Inflammatory macrophage treated with lipopolysaccharide for 4 hours (primary cell): ENCODE measurements around the gene SPEG.

Source experiments
- DNase-seq: peaks from one replicate; pipeline ENCODE4 v3.0.0-alpha.2; 2020

SPEG gene

DNA sequence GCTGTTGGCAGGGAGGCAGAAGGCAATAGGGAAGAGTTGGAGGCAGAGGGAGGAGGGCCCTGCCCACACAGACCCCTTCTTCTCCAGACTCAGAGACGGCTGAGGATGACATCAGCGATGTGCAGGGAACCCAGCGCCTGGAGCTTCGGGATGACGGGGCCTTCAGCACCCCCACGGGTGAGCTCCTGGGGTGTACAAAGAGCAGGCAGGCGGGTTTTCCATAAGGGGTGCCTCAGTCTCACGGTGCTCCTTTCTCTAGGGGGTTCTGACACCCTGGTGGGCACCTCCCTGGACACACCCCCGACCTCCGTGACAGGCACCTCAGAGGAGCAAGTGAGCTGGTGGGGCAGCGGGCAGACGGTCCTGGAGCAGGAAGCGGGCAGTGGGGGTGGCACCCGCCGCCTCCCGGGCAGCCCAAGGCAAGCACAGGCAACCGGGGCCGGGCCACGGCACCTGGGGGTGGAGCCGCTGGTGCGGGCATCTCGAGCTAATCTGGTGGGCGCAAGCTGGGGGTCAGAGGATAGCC is 10.0 kb downstream of the SPEG start:
- DNase-seq = no peak

DNA sequence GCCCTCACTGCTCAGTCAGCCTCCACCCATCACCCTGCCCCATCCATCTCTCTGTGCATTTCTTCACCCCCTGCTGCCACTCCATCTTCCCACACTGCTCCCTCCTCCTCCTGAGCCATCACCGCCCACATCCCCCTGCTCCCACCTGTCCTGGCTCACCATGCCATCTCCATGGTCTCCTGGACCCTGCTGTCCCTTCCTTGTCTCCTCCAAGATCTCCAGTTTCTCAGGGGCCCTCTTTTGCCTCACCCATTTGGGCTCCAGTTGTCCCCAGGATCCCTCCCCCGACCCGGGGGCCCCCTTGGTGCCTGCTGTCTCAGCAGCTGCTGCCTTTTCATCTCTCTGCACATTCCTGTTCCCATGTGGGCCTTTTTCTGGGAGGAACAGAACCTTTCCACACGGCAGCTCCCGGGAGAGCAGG is 10.6 kb downstream of the SPEG start:
- DNase-seq = no peak

DNA sequence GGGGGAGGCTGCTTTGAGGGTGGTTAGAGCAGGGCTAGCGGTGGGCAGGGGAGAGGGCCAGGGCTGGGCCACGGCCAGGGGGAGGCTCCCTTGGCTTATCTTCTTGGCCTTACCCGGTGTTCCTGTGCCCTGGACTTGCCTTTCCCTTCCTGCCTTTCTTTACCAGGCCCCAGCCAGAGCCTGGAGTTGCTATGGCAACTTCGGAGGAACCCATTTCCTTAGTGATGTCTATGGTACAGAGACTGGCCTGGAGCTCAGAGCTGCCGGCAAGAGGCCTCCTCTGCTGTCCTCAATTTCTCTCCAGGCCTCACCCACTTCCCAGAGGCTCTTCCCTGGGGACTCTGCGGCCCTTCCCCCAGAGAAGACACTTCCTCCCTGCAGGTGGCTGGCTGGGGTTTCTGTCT is 11.5 kb downstream of the SPEG start:
- DNase-seq = no peak

DNA sequence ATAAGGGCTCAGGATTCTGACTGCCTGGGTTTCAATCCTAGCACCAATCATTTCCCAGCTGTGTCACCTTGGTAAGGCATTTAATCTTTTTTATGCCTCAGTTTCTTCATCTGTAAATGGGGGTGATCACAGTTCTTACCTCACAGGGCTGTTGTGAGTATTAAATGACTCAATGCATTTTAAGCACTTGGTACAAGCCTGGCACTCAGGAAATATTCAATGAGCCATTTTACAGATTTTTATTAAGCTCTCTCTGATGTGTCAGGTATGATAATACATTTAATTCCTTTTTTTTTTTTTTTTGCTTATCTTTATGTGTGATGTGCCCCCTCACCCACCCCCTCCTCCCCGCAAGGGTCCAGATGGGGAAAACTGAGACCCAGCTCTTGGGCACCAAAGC is 12.0 kb downstream of the SPEG start:
- DNase-seq = no peak

DNA sequence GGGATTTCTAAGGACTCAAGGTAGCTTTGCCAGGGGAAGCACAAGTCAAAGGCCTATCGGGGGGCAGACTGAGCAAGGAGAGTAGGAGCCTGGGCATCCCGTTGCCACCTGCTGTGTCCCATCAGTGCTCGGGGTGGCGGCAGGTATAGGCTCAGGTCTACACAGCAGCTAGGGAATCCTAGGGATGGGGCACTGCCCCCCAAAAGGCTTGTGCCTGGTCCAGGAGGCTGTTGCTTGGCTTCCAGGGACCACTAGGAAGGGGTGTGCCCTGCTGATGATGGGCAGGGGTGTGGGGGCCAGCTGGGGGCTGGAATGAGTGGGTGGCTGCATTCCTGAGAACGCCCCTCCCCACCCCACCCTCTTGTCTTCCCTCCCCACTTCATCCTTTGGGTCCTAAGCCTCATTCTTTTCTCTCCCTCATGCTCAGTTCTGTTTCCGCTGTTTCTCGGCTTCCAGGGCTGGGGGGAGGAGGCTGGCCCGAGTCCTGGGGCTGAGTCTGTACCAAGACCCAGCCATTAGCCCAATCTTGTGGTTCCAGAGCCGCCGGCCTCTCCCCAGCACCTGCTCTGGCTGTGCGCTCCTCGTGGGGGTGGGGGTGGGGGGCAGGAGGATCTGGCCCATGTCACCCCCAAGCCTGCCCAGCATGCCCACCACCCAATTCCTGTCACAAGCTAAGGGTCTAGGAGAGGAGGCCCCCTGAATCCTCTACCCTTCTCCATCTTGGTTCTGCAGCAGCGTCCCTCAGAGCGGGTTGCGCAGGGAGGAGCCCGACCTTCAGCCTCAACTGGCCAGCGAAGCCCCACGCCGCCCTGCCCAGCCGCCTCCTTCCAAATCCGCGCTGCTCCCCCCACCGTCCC is 12.8 kb downstream of the SPEG start:
- DNase-seq = no peak

DNA sequence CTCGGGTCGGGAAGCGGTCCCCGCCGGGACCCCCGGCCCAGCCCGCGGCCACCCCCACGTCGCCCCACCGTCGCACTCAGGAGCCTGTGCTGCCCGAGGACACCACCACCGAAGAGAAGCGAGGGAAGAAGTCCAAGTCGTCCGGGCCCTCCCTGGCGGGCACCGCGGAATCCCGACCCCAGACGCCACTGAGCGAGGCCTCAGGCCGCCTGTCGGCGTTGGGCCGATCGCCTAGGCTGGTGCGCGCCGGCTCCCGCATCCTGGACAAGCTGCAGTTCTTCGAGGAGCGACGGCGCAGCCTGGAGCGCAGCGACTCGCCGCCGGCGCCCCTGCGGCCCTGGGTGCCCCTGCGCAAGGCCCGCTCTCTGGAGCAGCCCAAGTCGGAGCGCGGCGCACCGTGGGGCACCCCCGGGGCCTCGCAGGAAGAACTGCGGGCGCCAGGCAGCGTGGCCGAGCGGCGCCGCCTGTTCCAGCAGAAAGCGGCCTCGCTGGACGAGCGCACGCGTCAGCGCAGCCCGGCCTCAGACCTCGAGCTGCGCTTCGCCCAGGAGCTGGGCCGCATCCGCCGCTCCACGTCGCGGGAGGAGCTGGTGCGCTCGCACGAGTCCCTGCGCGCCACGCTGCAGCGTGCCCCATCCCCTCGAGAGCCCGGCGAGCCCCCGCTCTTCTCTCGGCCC is 13.6 kb downstream of the SPEG start:
- DNase-seq = no peak

DNA sequence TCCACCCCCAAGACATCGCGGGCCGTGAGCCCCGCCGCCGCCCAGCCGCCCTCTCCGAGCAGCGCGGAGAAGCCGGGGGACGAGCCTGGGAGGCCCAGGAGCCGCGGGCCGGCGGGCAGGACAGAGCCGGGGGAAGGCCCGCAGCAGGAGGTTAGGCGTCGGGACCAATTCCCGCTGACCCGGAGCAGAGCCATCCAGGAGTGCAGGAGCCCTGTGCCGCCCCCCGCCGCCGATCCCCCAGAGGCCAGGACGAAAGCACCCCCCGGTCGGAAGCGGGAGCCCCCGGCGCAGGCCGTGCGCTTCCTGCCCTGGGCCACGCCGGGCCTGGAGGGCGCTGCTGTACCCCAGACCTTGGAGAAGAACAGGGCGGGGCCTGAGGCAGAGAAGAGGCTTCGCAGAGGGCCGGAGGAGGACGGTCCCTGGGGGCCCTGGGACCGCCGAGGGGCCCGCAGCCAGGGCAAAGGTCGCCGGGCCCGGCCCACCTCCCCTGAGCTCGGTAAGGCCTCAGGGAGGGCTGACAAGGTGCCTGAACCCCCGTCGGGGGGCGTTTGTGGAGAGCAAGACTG is 14.2 kb downstream of the SPEG start:
- no peak for DNase-seq

DNA sequence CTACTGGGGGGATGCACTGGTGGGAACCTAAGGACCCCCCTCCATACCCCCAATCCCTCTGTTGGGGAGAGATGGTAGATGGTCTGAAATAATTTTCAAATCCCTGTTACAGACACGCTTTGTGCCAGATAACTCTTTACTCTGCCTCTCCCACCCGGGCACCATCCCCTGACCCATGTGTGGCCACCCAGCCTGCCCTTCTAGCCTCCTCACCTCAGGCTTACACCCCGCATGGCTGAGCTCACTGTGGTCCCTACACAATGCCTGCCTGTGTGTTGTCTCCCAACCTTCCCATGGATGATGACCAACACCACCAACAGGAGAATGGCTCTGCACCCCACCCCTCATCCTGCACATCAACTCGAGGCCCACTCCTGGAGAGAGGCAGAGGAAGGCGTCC is 15.0 kb downstream of the SPEG start:
- DNase-seq = no peak

DNA sequence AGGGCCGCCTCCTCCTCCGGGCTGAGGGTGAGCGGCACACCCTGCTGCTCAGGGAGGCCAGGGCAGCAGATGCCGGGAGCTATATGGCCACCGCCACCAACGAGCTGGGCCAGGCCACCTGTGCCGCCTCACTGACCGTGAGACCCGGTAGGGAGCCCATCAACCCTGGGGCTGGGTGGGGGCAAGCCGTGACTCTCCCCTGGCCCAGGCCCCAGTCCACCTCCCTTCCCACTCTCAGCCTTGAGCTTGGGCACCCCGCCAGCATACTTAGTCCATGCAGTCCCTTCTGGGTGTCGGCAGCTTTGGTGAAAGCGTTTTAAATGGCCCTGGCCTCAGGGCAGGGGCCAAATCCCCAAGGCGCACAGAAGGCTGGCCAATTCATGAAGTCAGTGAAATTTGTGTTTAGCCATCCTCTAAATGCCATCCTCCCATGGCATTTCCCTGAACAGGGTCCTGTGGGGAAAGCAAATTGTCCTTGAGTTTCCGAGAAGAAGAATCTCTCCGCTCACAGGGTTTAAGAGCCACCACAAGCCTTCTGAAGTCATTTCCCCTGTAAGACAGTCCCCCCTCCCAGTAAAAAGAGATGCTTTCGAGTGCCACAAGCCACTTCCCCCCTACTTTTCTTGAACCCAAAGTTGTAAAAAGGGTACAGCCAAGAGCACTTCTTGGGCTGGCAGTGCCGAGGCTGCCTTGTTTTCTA is 17.2 kb downstream of the SPEG start:
- DNase-seq = no peak

DNA sequence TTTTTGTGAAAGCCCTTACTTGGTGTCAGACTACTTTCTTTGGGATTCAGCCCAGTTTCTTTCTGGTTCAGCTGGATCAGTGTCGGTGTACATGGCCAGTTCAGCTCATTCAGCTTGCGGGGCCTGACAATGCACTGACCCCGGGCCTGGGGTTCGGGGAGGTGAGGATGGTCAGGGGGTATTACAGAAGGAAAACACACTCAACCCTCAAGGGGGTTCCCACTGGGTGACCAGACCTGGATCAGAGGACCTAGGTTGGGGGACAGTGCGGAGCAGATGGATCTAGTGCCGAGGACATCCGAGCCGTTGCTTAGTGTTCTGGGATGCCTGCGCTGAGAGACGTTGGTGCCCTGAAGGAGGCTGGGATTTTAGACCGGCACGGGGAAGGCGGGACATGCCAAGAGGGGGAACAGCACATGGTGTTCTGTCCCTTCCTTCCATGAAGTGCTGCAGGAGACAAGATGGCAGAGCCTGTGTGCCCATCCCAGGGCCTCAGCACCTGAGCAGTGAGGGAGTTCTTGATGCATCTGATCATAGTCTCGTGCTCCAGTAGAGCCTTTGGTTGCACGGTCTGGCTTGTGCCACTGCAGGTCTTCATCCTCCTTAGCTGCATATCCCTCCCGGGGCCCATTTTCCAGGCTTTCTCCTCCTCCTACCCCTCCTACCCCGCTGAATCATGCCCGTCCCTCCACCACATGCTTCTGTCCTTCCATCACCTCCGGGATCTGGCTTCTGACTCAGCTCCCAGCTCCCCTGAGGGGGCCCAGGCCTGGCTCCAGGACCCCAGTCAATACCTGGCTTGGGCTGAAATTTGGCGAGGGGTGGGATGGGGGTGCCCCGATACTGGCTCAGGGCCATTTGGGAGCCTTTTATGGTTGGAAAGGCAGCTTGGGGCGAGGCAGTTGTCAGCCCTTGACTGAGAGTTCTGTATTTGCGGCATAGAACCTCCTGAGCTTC is 18.0 kb downstream of the SPEG start:
- no peak for DNase-seq

DNA sequence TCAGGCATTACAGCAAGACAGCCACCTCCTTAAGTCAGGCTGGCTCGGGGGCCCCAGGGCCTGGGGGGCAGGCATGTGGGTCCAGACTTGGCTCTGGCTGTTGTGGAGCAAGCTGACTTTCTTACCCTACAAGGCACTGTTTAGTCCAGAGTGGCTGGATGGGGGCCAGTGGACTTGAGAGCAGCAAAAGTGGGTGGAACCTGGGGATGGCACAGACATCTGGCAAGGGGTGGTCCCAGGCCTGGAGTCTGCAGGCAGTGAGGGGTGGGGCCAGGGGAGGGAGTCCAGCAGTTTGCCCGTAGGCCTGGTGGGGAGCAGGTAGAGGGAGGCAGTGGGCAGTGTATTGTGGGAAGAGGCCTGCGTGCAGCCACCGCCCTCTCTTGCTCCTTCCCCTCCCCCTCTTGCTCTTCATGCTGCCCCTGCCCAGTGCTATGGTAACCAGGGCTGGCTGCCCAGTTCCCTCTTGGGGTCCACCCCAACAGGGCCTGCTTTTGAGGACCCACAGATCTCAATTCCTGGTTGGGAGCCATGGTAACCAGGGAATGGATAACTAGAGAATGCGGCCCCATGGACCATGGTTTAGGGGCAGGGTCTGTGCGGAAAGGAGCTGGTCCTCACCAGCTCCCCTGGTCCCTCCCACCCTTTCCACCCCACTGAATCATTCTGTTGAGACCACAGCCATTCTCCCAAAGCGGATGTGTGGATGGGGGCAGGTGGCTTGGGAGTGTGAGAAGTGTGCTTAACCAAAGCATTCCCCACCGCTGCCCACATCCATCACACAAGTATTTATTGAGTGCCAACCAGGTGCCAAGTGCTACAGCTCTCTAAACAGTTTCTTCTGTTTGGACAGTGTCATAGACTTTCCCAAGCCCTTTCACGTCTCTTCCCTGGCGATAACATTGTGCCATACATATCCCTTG is 19.3 kb downstream of the SPEG start:
- DNase-seq = no peak

DNA sequence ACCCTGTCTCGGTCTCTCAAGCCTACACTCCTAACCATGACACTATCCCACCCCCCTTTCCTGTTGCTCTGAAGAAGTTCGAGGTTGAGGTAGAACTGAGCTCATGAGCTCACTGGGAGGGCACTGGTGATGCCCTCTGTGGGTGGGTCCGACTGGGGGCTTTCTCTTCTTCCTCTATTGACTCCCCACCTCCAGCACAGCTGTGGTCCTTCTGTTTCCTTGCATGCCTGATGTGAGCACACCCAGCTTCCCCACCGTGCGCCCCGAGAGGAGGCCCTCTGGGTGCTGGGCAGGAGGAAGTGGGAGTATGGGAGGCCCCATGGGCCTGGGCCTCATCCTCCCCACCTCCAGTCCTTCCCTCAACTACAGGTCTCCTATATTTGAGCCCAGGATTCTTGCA is 20.9 kb downstream of the SPEG start:
- peak; percentile 14 for DNase-seq

DNA sequence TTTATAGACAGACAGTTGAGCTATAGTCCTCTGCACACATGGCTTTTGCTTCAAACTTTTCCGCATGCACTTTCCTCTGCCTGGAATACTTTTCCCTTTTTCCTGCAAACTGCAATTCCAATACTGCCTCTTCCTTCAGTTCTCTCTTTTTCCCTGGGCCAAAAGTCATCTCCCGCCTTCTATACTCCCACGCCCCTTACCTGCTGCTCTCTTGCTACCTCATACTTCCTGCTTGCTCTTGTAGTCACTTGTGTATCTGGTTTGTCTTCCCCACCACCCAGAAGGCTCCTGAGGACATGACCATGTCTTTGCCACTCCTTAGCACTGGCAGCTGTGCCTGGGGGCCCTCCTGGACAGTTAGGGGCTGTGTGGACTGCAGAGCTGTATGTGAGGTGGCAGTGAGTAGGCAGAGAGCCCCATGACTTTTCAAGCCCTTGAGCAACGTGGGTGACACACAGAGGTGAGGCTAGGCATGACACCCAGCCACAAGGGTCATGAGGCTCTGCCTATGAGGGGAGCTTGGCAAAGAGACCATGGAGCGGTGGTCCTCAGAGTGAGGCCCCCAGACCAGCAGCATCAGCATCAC is 23.2 kb downstream of the SPEG start:
- peak; percentile 72 for DNase-seq

DNA sequence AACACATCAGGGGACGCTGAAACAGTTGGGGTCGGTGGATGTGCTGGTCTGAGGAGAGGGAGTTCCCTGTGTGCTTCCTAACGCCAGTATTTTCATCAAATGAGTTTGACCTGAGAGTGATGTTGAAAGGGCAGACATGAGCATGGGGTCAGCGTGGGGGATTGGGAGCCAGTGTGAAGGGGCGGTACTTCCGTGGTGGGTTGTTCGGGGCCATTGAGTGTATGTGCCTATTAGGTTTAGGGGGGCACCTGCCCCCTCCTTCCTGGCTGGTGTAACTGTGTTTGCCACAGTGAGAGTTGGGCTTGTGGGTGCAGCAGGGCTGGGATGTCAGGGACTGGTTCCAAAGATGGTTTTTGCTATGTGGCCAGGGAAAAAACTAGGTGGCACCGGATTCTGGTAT is 24.4 kb downstream of the SPEG start:
- DNase-seq = no peak

DNA sequence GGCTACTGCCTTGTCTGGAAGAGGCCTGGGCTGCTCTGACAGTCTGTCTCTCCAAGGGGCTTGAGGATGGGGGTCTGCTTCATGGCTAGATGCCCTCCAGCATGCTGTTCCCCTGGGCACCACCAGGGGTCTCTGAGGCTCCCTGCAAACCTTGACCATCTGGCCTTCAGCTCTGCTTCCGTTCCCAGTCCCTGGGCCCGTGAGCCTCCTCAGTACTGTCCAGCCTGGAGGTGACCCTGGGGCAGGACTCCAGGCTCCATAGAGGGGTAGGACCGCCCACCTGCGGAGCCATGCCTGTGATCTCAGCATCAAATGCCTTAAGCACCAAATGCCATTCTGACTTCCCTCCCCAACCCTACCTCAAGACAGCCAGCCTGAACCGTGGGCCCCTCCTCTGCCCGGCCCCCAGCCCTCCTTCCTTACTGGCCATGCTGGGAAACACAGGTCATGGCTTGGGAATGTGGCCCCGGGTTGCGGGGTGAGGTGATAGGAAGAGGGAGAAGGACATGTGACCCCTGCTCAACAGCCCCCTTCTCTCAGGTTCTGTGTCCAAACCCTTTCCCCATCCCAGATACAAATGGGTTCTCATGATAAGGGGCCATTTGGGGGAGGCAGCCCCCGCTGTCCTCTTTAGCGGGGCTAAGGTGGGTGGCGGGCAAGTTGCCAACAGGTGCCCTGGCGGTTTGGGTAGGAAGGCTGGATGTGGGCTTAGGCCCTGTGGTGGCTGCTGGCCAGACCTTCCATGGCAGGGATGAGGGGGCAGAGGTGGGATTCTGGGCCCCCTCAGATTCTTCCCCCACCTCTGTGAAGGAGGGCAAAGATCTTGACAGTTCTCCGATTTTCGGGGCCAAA is 25.0 kb downstream of the SPEG start:
- DNase-seq = peak; percentile 38

DNA sequence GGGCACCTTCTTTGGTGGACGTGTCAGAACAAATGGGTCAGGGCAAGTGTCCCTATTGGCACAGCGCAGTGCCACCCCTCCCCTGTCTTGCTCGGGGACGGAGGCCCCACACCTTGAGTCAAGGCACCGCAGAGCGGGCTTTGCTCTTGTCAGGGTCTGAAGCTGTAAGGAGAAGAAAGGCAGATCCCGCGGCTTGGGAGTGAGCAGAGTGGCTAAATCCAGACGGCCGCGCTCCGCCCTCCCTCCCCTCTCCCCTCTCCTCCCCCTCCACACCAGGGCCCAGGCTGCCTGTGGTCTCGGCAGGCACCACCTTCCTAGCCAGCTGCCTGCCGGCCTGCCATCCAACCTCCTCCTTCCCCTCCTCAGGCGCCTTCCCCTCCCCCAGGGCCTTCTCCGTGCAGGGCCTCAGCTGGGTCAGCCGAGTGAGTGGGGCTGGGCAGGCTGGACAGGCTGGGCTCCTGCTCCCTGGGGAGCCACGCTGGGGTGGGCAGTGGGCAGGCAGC is 25.8 kb downstream of the SPEG start:
- no peak for DNase-seq

DNA sequence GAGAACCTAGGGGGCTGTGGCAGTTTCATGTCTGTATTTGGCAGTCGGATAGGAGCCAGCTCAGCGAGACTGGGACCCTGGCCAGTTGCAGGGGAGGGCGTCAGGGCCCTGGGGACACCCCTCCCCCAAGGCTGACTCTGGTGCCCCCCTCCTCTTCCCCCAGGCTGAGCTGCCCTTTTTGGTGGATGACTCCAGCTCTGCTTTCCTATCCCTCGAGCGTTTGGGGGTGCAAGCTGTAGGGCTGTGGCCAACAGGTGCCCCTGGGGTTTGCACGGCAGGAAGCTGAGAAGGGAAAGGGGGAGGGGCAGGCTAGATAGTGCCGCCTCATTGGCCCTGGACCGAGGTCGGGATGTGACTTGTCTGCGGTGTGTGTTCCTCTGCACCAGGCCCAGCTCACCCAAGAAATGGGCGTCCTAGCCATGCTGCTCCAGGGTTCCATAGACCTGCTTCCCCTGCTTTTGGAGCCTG is 26.4 kb downstream of the SPEG start:
- no peak for DNase-seq

DNA sequence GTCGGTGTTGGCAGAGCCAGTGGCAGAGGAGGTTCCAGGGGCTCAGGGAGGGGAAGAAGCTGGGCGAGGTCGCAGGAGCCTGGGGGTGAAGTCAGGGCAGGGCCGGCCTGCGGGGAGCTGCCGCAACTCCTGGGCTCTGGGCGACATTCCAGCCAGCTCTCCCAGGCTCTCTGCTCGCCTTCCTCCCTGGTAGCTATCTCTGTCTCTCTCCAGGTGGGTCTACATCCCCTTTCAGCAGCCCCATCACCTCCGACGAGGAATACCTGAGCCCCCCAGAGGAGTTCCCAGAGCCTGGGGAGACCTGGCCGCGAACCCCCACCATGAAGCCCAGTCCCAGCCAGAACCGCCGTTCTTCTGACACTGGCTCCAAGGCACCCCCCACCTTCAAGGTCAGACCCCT is 27.0 kb downstream of the SPEG start:
- no peak for DNase-seq

DNA sequence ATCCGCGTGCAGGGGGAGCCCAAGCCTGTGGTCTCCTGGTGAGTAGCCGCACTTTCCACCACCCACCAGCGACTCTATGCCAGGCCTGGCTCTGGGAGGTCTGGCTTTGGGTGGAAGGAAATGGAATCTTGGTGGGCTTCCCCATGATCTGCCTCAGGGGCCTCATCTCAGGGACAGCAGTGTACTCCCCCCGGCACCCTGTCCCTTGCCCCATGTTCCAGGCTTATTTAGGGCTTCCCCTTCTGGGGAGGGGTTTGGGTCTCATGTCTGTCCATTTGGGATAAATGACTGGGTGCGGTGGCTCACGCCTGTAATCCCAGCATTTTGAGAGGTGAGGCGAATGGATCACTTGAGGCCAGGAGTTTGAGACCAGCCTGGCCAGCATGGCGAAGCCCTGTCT is 27.7 kb downstream of the SPEG start:
- no peak for DNase-seq
